ENCODE data around the gene SNX20. TPM values are rescaled to one million over a fixed set of nuclear protein-coding genes. Genes with fewer than 3 reads are reported as not detected.

The SNX20 gene
- total RNA-seq, 4 donors from 2014 or later, result 0.76 to 7.7 (median 4.4) TPM

GRCh38 chr16:50721549-50722404 is 40.7 kb upstream of the SNX20 start:
- H3K4me3 ChIP-seq, result no peak overlapping the region
- no peaks in the 10 kb centered on the region for H3K9me3 ChIP-seq
- H3K27me3 ChIP-seq, result no peaks in the 10 kb centered on the region
- no peak for DNase-seq
- intact Hi-C loops (cut with DNase I; ENCODE audit: low total_unique reads), result no loop called here
- TF ChIP-seq POLR2A (IDR thresholded peaks at IDR 0.05) (no peak), CTCF (IDR thresholded peaks at IDR 0.05) (no peak)
- no peak overlapping the region for H3K27ac ChIP-seq
- H3K36me3 ChIP-seq, result no peaks in the 10 kb centered on the region
- no peaks in the 10 kb centered on the region for H3K4me1 ChIP-seq

- H3K27me3 ChIP-seq, result no peaks in the 10 kb centered on the region
- no peak overlapping the region for H3K4me3 ChIP-seq
- DNase-seq, result no peak
- H3K4me1 ChIP-seq, result no peaks in the 10 kb centered on the region
- H3K27ac ChIP-seq, result no peak overlapping the region
- no peaks in the 10 kb centered on the region for H3K9me3 ChIP-seq
- no peaks in the 10 kb centered on the region for H3K36me3 ChIP-seq
- intact Hi-C loops (cut with DNase I; ENCODE audit: low total_unique reads), result no loop called here
- TF ChIP-seq CTCF (IDR thresholded peaks at IDR 0.05) (no peak), POLR2A (IDR thresholded peaks at IDR 0.05) (no peak)
Measured at GRCh38 chr16:50719401-50720337, 38.6 kb upstream of the SNX20 start.

- Histone ChIP-seq H3K27me3 (no peaks in the 10 kb centered on the region), H3K4me3 (no peak overlapping the region), H3K36me3 (no peaks in the 10 kb centered on the region), H3K4me1 (no peaks in the 10 kb centered on the region), H3K9me3 (no peaks in the 10 kb centered on the region), H3K27ac (no peak overlapping the region)
- no peak for DNase-seq
- TF ChIP-seq CTCF (IDR thresholded peaks at IDR 0.05), result no peak
- intact Hi-C loops (cut with DNase I; ENCODE audit: low total_unique reads), result no loop called here
Measured at GRCh38 chr16:50718761-50719400, 37.8 kb upstream of the SNX20 start.

- Histone ChIP-seq H3K9me3 (no peaks in the 10 kb centered on the region), H3K36me3 (no peaks in the 10 kb centered on the region), H3K4me3 (no peak overlapping the region), H3K27ac (no peak overlapping the region), H3K4me1 (no peaks in the 10 kb centered on the region), H3K27me3 (no peaks in the 10 kb centered on the region)
- no peak for TF ChIP-seq CTCF (IDR thresholded peaks at IDR 0.05)
- TF ChIP-seq POLR2A (IDR thresholded peaks at IDR 0.05), result no peak
- no peak for DNase-seq
- intact Hi-C loops (cut with DNase I; ENCODE audit: low total_unique reads), result no loop called here
Measured at GRCh38 chr16:50718061-50718760, 37.1 kb upstream of the SNX20 start.
